ENCODE results near the gene ATP4B. TPM values are rescaled to one million over a fixed set of nuclear protein-coding genes. Genes with fewer than 3 reads are reported as not detected.

The ATP4B gene
- total and polyA plus RNA-seq, 2 donors (not counting 3 experiments of a cell fraction or from before 2014, with no cell fraction given): 0.06 TPM; not detected in 1

DNA sequence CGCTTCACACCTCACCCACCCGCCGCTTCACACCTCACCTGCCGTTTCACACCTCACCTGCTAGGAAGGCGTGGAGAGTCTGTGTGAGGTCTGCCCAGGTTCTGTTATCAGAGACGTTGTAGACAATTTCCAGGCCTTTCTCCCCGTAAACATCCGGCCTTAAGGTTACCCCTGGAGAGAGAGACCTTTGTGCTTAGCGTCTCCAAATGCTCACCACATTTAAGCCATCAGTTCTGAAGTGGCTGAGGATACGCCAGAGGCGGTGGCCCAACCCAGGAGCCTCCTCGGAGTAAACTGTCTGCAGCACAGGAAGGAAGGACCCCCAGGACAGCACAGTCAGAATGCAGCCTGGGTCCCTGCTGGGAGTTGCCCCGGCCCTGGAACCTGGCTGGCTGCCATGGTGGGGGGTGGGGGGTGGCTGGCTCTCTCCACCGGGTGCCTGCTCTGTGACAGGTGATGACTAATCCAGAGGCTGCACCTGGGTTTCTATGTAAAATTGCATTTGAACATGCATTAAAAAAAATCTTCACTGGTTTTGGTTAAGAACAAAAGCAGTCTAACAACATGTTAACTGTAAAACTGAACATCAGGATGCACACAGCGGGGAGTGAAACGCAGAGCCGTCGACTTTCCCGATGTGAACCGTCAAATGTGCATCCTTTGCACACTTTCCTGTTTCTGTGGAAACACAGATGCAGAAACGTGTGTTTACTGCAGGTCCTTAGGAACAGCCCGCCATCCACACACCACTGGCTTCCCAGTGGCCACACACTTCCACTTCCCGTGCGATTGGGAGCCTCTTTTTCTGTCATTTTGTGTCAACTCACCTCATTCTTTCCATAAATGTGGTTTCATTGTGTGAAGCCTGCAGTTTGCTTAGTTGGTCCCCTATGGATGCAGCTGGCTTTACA, 4.5 kb downstream of the ATP4B start:
- no peak for FAIRE-seq
- ChIA-PET CTCF (no interaction called here), POLR2A (no interaction called here)
- no peaks in the 10 kb centered on the region for H3K27me3 ChIP-seq (ENCODE audit: control insufficient read depth in 2 of 2, insufficient read depth in 2 of 2, low read length in 2 of 2)
- H3K9me1 ChIP-seq (replicated peaks; ENCODE audit: control insufficient read depth, extremely low read depth, insufficient read depth, low read length): no peaks in the 10 kb centered on the region
- H3K4me3 ChIP-seq (replicated peaks in 1 of 3; ENCODE audit: insufficient read depth in 1 of 3, low read depth in 1 of 3, low read length in 3 of 3): no peak overlapping the region
- intact Hi-C loops (cut with micrococcal nuclease) (no loop called here), dilution Hi-C loops (cut with MboI; ENCODE audit: extremely low pct_ligation_motif_present, low sequenced_read_pairs) (no loop called here)
- H3K4me1 ChIP-seq (ENCODE audit: control insufficient read depth, extremely low read depth, insufficient read depth, low read length): no peaks in the 10 kb centered on the region
- H3K36me3 ChIP-seq (ENCODE audit: control insufficient read depth in 2 of 2, extremely low read depth in 1 of 2, insufficient read depth in 2 of 2, low read length in 2 of 2): no peaks in the 10 kb centered on the region
- DNase-seq (ENCODE audit: low read depth, low spot score): no peak
- H3K79me2 ChIP-seq (ENCODE audit: control insufficient read depth, insufficient read depth, low read length): no peaks in the 10 kb centered on the region
- BruUV-seq (replicated peaks): no TSS peak
- H3K9me3 ChIP-seq (replicated peaks; ENCODE audit: control insufficient read depth, insufficient read depth, low read length): no peaks in the 10 kb centered on the region
- no peak overlapping the region for H2AFZ ChIP-seq (ENCODE audit: low read depth, low read length)
- H3K27ac ChIP-seq (ENCODE audit: insufficient read depth, low read depth, low read length): no peak overlapping the region
- H4K20me1 ChIP-seq (replicated peaks; ENCODE audit: control insufficient read depth, extremely low read depth, insufficient read depth, low read length): no peaks in the 10 kb centered on the region
- TF ChIP-seq, protein P1, sequence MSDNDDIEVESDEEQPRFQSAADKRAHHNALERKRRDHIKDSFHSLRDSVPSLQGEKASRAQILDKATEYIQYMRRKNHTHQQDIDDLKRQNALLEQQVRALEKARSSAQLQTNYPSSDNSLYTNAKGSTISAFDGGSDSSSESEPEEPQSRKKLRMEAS (IDR thresholded peaks at IDR 0.05; ENCODE audit: insufficient read depth, insufficient read length): no peak
- TF ChIP-seq GATA2 (IDR thresholded peaks at IDR 0.05; ENCODE audit: insufficient read depth, insufficient read length, low read depth, low read length): no peak
- TF ChIP-seq JUN (IDR thresholded peaks at IDR 0.05; ENCODE audit: borderline replicate concordance, insufficient read depth, insufficient read length, low read depth): no peak
- TF ChIP-seq POLR2A (IDR thresholded peaks at IDR 0.05; ENCODE audit: low read depth, low read length): no peak
- TF ChIP-seq CTCF (IDR thresholded peaks at IDR 0.05; ENCODE audit: extremely low read depth in 1 of 2, insufficient read depth in 1 of 2, low read depth in 1 of 2, low read length in 2 of 2): no peak
- TF ChIP-seq MYC (IDR thresholded peaks at IDR 0.05; ENCODE audit: low read depth, low read length): no peak
- no peak overlapping the region for H3K4me2 ChIP-seq (ENCODE audit: insufficient read depth, low read length)
- no peak overlapping the region for H3K9ac ChIP-seq (replicated peaks; ENCODE audit: extremely low read depth, insufficient read depth, low read length)

Measured in endothelial cell of umbilical vein (primary cell).